ENCODE results near the gene DUOX1. TPM values are rescaled to one million over a fixed set of nuclear protein-coding genes. Genes with fewer than 3 reads are reported as not detected.
A peak's percentile ranks its signal among the peaks of the same experiment; 100 is the strongest.
"Not testable (repeated sequence)": the region's sequence is repeated elsewhere in the genome, so short reads cannot be mapped to it uniquely, and the experiment has no call there.

Gene DUOX1
- total RNA-seq, 1 experiment from 2014 or later = not detected

- no peak overlapping the region for H3K27ac ChIP-seq
- H3K36me3 ChIP-seq = no peaks in the 10 kb centered on the region
- H3K9me3 ChIP-seq (replicated peaks) = no peaks in the 10 kb centered on the region
- peak in 1 of 2 experiments; percentile 13 for DNase-seq (ENCODE audit: low read depth in 1 of 2, low spot score in 2 of 2)
- H3K4me1 ChIP-seq (replicated peaks) = peaks cover 5% of the 10 kb centered on the region; the same call in 1 of the 2 replicates
- no peak overlapping the region for H3K4me3 ChIP-seq
- peaks cover 19% of the 10 kb centered on the region for H3K27me3 ChIP-seq (replicated peaks)
Observed at GRCh38 chr15:45121706-45122417, 7.9 kb upstream of the DUOX1 start.

GRCh38 chr15:45122719-45123118 lies 7.1 kb upstream of the DUOX1 start:
- H3K27ac ChIP-seq = no peak overlapping the region
- no peak for DNase-seq (ENCODE audit: low read depth in 1 of 2, low spot score in 2 of 2)
- H3K4me3 ChIP-seq = no peak overlapping the region
- H3K9me3 ChIP-seq (replicated peaks) = no peaks in the 10 kb centered on the region
- peaks cover 21% of the 10 kb centered on the region for H3K27me3 ChIP-seq (replicated peaks)
- peaks cover 5% of the 10 kb centered on the region; the same call in 1 of the 2 replicates for H3K4me1 ChIP-seq (replicated peaks)
- no peaks in the 10 kb centered on the region for H3K36me3 ChIP-seq

- H3K4me1 ChIP-seq (replicated peaks) = peaks cover 5% of the 10 kb centered on the region; the same call in 1 of the 2 replicates
- no peak for DNase-seq (ENCODE audit: low read depth in 1 of 2, low spot score in 2 of 2)
- no peak overlapping the region for H3K4me3 ChIP-seq
- peaks cover 27% of the 10 kb centered on the region for H3K27me3 ChIP-seq (replicated peaks)
- H3K9me3 ChIP-seq (replicated peaks) = no peaks in the 10 kb centered on the region
- no peak overlapping the region for H3K27ac ChIP-seq
- no peaks in the 10 kb centered on the region for H3K36me3 ChIP-seq
Observed at GRCh38 chr15:45123397-45123796, 6.4 kb upstream of the DUOX1 start.

- no peaks in the 10 kb centered on the region for H3K36me3 ChIP-seq
- H3K4me1 ChIP-seq (replicated peaks) = peaks cover 4% of the 10 kb centered on the region; the same call in 1 of the 2 replicates
- H3K4me3 ChIP-seq = no peak overlapping the region
- no peak for DNase-seq (ENCODE audit: low read depth in 1 of 2, low spot score in 2 of 2)
- H3K27me3 ChIP-seq (replicated peaks) = peaks cover 55% of the 10 kb centered on the region
- no peak overlapping the region for H3K27ac ChIP-seq
- H3K9me3 ChIP-seq (replicated peaks) = no peaks in the 10 kb centered on the region
Observed at GRCh38 chr15:45126535-45127158, 3.1 kb upstream of the DUOX1 start.

- no peak for DNase-seq (ENCODE audit: low read depth in 1 of 2, low spot score in 2 of 2)
- Histone ChIP-seq H3K27me3 (replicated peaks) (peaks cover 64% of the 10 kb centered on the region), H3K4me1 (replicated peaks) (no peaks in the 10 kb centered on the region), H3K36me3 (no peaks in the 10 kb centered on the region), H3K4me3 (no peak overlapping the region), H3K9me3 (replicated peaks) (no peaks in the 10 kb centered on the region), H3K27ac (no peak overlapping the region)
Observed at GRCh38 chr15:45128971-45129639, 689 bp upstream of the DUOX1 start.

- DNase-seq (ENCODE audit: low read depth in 1 of 2, low spot score in 2 of 2) = no peak
- Histone ChIP-seq H3K27ac (no peak overlapping the region), H3K4me3 (no peak overlapping the region), H3K9me3 (replicated peaks) (no peaks in the 10 kb centered on the region), H3K36me3 (no peaks in the 10 kb centered on the region), H3K27me3 (replicated peaks) (peaks cover 61% of the 10 kb centered on the region), H3K4me1 (replicated peaks) (no peaks in the 10 kb centered on the region)
Observed at GRCh38 chr15:45130291-45131000, 652 bp downstream of the DUOX1 start.

- Histone ChIP-seq H3K27ac (no peak overlapping the region), H3K4me1 (replicated peaks) (no peaks in the 10 kb centered on the region), H3K9me3 (replicated peaks) (no peaks in the 10 kb centered on the region), H3K36me3 (no peaks in the 10 kb centered on the region), H3K4me3 (no peak overlapping the region), H3K27me3 (replicated peaks) (peaks cover 54% of the 10 kb centered on the region)
- no peak for DNase-seq (ENCODE audit: low read depth in 1 of 2, low spot score in 2 of 2)
Observed at GRCh38 chr15:45131510-45131909, 1.7 kb downstream of the DUOX1 start.

- no peaks in the 10 kb centered on the region for H3K36me3 ChIP-seq
- no peak for DNase-seq (ENCODE audit: low read depth in 1 of 2, low spot score in 2 of 2)
Observed at GRCh38 chr15:45132844-45133560, 3.2 kb downstream of the DUOX1 start.

GRCh38 chr15:45133561-45133920 lies 3.7 kb downstream of the DUOX1 start:
- Histone ChIP-seq H3K36me3 (no peaks in the 10 kb centered on the region), H3K4me3 (no peak overlapping the region), H3K27me3 (replicated peaks) (peaks cover 36% of the 10 kb centered on the region), H3K27ac (no peak overlapping the region), H3K4me1 (replicated peaks) (no peaks in the 10 kb centered on the region), H3K9me3 (replicated peaks) (no peaks in the 10 kb centered on the region)
- DNase-seq (ENCODE audit: low read depth in 1 of 2, low spot score in 2 of 2) = no peak

More at GRCh38 chr15:45132844-45133560, 3.2 kb downstream of the DUOX1 start:
- H3K4me3 ChIP-seq = no peak overlapping the region
- H3K4me1 ChIP-seq (replicated peaks) = no peaks in the 10 kb centered on the region
- no peaks in the 10 kb centered on the region for H3K9me3 ChIP-seq (replicated peaks)
- no peak overlapping the region for H3K27ac ChIP-seq
- peaks cover 40% of the 10 kb centered on the region for H3K27me3 ChIP-seq (replicated peaks)

- Histone ChIP-seq H3K4me3 (no peak overlapping the region), H3K4me1 (replicated peaks) (no peaks in the 10 kb centered on the region), H3K36me3 (no peaks in the 10 kb centered on the region), H3K27me3 (replicated peaks) (peaks cover 30% of the 10 kb centered on the region), H3K9me3 (replicated peaks) (no peaks in the 10 kb centered on the region), H3K27ac (no peak overlapping the region)
- DNase-seq (ENCODE audit: low read depth in 1 of 2, low spot score in 2 of 2) = no peak
Observed at GRCh38 chr15:45134046-45134445, 4.3 kb downstream of the DUOX1 start.

GRCh38 chr15:45134682-45135604 lies 5.1 kb downstream of the DUOX1 start:
- Histone ChIP-seq H3K9me3 (replicated peaks) (no peaks in the 10 kb centered on the region), H3K27me3 (replicated peaks) (peaks cover 22% of the 10 kb centered on the region), H3K4me3 (no peak overlapping the region), H3K36me3 (no peaks in the 10 kb centered on the region), H3K4me1 (replicated peaks) (no peaks in the 10 kb centered on the region), H3K27ac (no peak overlapping the region)
- DNase-seq (ENCODE audit: low read depth in 1 of 2, low spot score in 2 of 2) = no peak

- H3K27me3 ChIP-seq (replicated peaks) = peaks cover 16% of the 10 kb centered on the region
- H3K9me3 ChIP-seq (replicated peaks); H3K36me3 ChIP-seq; H3K27ac ChIP-seq; H3K4me3 ChIP-seq; H3K4me1 ChIP-seq (replicated peaks); DNase-seq (ENCODE audit: low read depth in 1 of 2, low spot score in 2 of 2): not testable (repeated sequence)
Observed at GRCh38 chr15:45135705-45136377, 6.0 kb downstream of the DUOX1 start.

Measured in SJSA1 (cell line).